Lower leg skin (tissue), 3 donors: ENCODE measurements around the gene PRELID1.

ENCODE experiments used
- CTCF ChIP-seq, 3 donors: fragments of 450-650 bp; IDR thresholded peaks; one replicate each; pipeline ENCODE4 v1.5.1; 2016; ENCODE audit warnings: antibody characterized with exemption in 3 of 3, mild to moderate bottlenecking in 3 of 3, moderate library complexity in 2 of 3
- POLR2A ChIP-seq, 2 donors: fragments of 450-650 bp; IDR thresholded peaks; one replicate each; pipeline ENCODE4 v1.6.1; 2016 to 2017; ENCODE audit warnings: antibody characterized with exemption in 2 of 2, mild to moderate bottlenecking in 1 of 2, moderate library complexity in 1 of 2

- no peak for TF ChIP-seq POLR2A (IDR thresholded peaks at IDR 0.05)
- no peak for TF ChIP-seq CTCF (IDR thresholded peaks at IDR 0.05)
Measured at GRCh38 chr5:177349762-177350161, 46.2 kb downstream of the PRELID1 start.
